AG04450 (cell line): ENCODE measurements around the gene GOPC. TPM values are rescaled to one million over a fixed set of nuclear protein-coding genes. Genes with fewer than 3 reads are reported as not detected.

Experiments used
- CTCF ChIA-PET: fragments of 300-600, 350-600 bp; formaldehyde crosslinking; extraction: SDS; loops from one replicate; lab custom pipeline; 2022; ENCODE audit warnings: antibody characterized with exemption, inconsistent platforms; lab: Charles Lee
- POLR2A ChIA-PET: fragments of 350-600 bp; formaldehyde crosslinking; extraction: SDS; loops from one replicate; lab custom pipeline; 2021; ENCODE audit warnings: antibody characterized with exemption, inconsistent platforms; lab: Yijun Ruan, JAX
- DNase-seq: peaks from one replicate; pipeline ENCODE4 v3.0.0-alpha.2; 2011; ENCODE audit warnings: low read depth, low spot score
- H3K27ac ChIP-seq: one replicate; pipeline ENCODE4 v1.5.1; 2012; ENCODE audit warnings: low read depth, low read length, control low read depth
- H3K27me3 ChIP-seq: one replicate; pipeline ENCODE4 v1.6.0; 2012; ENCODE audit warnings: low read length; ENCODE audit not compliant: control insufficient read depth, insufficient read depth
- H3K4me3 ChIP-seq: 2 replicates; pipeline ENCODE4 v1.5.1; 2011; ENCODE audit warnings: mild to moderate bottlenecking, low read depth, low read length, control low read depth
- H3K9me3 ChIP-seq: 2 replicates; pipeline ENCODE4 v1.5.1; 2012; ENCODE audit warnings: low read length; ENCODE audit not compliant: control insufficient read depth, insufficient read depth
- CTCF ChIP-seq: IDR thresholded peaks from 2 replicates; pipeline ENCODE4 v1.5.1; 2011; ENCODE audit warnings: low read depth, low read length, control low read depth, inconsistent platforms
- polyA plus RNA-seq: library from polyadenylated mRNA; depleted of rRNA; stranded (reverse); fragments of >200 nt; gene quantifications from 2 replicates; pipeline ENCODE4 v1.2.3, GENCODE V29; 2011

The GOPC gene
- polyA plus RNA-seq, 1 experiment: 37.8 TPM

- ChIA-PET POLR2A (no interaction called here), CTCF (interaction anchor here (0.6 to 5.4 kb wide), 2 partner anchors 13 to 131 kb away, joined by 3 to 34 read pairs; no protein-coding TSS in a partner anchor)
- Histone ChIP-seq H3K9me3 (no peaks in the 10 kb centered on the region), H3K27me3 (no peaks in the 10 kb centered on the region), H3K27ac (no peak overlapping the region), H3K4me3 (no peak overlapping the region)
- no peak for TF ChIP-seq CTCF
- DNase-seq: no peak
Measured at GRCh38 chr6:117568831-117569410, 33.4 kb downstream of the GOPC start.

- POLR2A ChIA-PET: no interaction called here
- Histone ChIP-seq H3K27me3 (no peaks in the 10 kb centered on the region), H3K27ac (no peak overlapping the region), H3K4me3 (no peak overlapping the region), H3K9me3 (no peaks in the 10 kb centered on the region)
- no peak for TF ChIP-seq CTCF
- no peak for DNase-seq
- CTCF ChIA-PET: interaction anchor here (0.5 to 5.4 kb wide), 2 partner anchors 12 to 119 kb away, joined by 3 to 34 read pairs; no protein-coding TSS in a partner anchor
Measured at GRCh38 chr6:117568247-117568646, 34.1 kb downstream of the GOPC start.

- no peak for TF ChIP-seq CTCF
- no peak overlapping the region for H3K27ac ChIP-seq
- ChIA-PET POLR2A (no interaction called here), CTCF (interaction anchor here (0.6 to 5.4 kb wide), 5 partner anchors 9 to 115 kb away, joined by 3 to 38 read pairs (median 7); no protein-coding TSS in a partner anchor)
- no peaks in the 10 kb centered on the region for H3K27me3 ChIP-seq
- DNase-seq: no peak
- no peaks in the 10 kb centered on the region for H3K9me3 ChIP-seq
- no peak overlapping the region for H3K4me3 ChIP-seq
Measured at GRCh38 chr6:117564681-117565080, 37.6 kb downstream of the GOPC start.

- Histone ChIP-seq H3K4me3 (no peak overlapping the region), H3K9me3 (no peaks in the 10 kb centered on the region), H3K27ac (no peak overlapping the region), H3K27me3 (no peaks in the 10 kb centered on the region)
- POLR2A ChIA-PET: no interaction called here
- no peak for TF ChIP-seq CTCF
- no peak for DNase-seq
- CTCF ChIA-PET: interaction anchor here (0.6 to 9.6 kb wide), 3 partner anchors 9 to 111 kb away, joined by 3 to 197 read pairs (median 3); no protein-coding TSS in a partner anchor
Measured at GRCh38 chr6:117561128-117561527, 41.2 kb downstream of the GOPC start.

- no peak for DNase-seq
- POLR2A ChIA-PET: no interaction called here
- no peak overlapping the region for H3K4me3 ChIP-seq
- no peaks in the 10 kb centered on the region for H3K27me3 ChIP-seq
- TF ChIP-seq CTCF: no peak
- CTCF ChIA-PET: interaction anchor here (1.2 to 9.6 kb wide), 3 partner anchors 109 to 214 kb away, joined by 3 to 197 read pairs (median 4); no protein-coding TSS in a partner anchor
- no peak overlapping the region for H3K27ac ChIP-seq
- H3K9me3 ChIP-seq: no peaks in the 10 kb centered on the region
Measured at GRCh38 chr6:117559299-117559698, 43.0 kb downstream of the GOPC start.
